ENCODE results near the gene SLC7A4.

DNA sequence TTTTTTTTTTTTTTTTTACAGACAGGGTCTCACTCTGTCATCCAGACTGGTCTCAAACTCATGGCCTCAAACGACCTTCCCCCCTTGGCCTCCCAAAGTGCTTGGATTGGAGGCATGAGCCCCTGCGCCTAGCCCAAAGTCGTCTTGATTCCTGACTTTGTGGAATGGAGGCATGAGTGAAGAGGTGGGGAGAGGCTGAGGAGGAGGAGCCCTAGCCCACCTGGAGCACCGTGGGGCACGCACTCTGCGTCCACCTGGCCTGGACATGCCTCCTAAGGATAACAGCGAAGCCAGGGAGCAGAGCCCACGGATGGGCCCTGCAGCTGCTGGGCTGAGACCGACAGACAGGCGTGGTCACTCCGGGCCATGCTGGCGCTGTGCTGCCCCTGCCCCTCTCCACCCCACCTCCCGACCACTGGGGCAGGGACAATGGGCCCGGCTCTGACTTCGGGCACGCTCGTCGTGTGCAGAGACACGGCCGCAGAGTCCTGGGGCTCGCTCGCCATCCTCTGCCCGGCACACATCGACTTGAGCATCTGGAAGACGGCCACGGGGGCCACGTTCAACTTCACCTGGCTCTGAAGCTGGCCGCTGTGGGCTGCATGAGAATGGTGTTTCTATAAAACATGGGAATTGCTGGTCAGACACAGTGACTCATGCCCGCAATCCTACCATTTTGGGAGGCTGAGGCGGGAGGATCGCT lies 48.2 kb upstream of the SLC7A4 start:
- no peak for TF ChIP-seq CTCF (IDR thresholded peaks at IDR 0.05)
- TF ChIP-seq POLR2A (IDR thresholded peaks at IDR 0.05), result no peak

All from testis (tissue), 2 donors.